Fibroblast of pulmonary artery (primary cell): Measurements from ENCODE around the gene KIRREL3.

ENCODE experiments used
- DNase-seq: peaks from one replicate; pipeline ENCODE4 v3.0.0-alpha.2; 2010; ENCODE audit warnings: low read depth
- H3K4me3 ChIP-seq: replicated peaks from 2 replicates; pipeline ENCODE4 v1.5.1; 2011; ENCODE audit warnings: low read depth, mild to moderate bottlenecking, control low read depth, low read length, moderate library complexity
- TF ChIP-seq, protein P1 (sequence below): IDR thresholded peaks from 2 replicates; pipeline ENCODE4 v1.5.1; 2011; ENCODE audit warnings: mild to moderate bottlenecking, control low read depth, low read length, inconsistent platforms; ENCODE audit errors: missing control alignments

KIRREL3 gene

DNA sequence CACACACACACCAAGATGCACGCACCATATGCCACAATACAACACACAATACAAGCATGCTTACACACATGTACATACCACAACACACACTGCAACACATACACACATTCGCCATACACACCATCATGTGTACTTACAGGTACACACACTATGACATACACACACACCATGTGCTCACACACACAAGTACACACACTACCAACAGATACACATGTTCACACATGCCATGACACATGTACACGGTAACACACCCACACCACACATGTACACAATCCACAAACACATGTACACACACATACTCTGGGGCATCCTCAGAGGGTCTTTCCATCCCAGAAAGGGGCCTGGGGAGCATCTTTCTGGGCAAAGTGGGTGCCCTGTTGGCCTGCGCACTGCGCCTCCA is 562.8 kb downstream of the KIRREL3 start:
- TF ChIP-seq, protein P1, sequence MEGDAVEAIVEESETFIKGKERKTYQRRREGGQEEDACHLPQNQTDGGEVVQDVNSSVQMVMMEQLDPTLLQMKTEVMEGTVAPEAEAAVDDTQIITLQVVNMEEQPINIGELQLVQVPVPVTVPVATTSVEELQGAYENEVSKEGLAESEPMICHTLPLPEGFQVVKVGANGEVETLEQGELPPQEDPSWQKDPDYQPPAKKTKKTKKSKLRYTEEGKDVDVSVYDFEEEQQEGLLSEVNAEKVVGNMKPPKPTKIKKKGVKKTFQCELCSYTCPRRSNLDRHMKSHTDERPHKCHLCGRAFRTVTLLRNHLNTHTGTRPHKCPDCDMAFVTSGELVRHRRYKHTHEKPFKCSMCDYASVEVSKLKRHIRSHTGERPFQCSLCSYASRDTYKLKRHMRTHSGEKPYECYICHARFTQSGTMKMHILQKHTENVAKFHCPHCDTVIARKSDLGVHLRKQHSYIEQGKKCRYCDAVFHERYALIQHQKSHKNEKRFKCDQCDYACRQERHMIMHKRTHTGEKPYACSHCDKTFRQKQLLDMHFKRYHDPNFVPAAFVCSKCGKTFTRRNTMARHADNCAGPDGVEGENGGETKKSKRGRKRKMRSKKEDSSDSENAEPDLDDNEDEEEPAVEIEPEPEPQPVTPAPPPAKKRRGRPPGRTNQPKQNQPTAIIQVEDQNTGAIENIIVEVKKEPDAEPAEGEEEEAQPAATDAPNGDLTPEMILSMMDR = no peak
- DNase-seq = no peak
- no peak overlapping the region for H3K4me3 ChIP-seq

DNA sequence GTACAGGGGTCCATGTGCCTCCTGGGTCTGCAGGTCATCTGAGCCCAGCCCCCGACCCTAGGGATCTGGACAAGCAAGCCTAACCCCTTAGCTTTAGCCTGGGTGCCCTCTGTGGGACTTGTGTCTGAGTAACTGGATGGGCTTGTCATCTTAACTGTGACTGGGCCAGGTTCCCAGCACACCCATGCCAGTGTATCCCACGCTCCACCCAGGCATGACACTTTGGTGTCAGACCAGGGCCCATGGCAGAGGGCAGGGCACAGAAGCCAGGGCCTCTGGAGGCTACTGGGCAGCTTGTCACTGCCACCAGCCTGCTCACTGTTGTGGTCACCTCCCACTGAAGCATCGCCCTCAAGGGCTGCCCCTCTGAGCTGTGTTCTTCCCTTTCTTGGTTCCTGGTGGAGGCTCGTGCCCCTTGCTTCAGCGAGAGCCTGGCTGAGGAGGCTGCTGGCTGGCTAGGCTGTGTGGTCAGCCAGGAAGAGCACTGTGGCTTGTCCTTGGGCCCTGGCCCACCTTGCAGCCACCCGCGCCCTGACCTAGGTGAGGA is 564.3 kb downstream of the KIRREL3 start:
- TF ChIP-seq, protein P1 = no peak
- DNase-seq = no peak
- H3K4me3 ChIP-seq = no peak overlapping the region

DNA sequence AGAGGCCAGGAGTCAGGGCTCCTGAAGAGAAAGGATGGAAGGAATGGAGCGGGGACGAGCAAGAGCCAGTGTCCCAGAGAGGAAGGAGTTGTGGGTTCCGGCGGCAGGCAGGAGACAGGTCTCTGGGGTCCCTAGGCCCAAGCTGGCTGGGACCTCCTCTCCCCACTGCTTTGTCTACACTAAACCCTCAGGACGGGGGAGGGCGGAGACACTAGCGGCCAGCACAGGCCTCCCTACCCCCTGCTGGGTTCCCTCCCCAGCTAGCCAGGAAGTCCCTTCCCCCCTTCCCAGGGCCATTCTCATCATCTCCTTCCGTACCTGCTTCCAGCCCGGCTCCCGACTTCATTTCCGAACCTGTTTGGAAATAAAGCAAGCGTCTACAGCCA is 565.6 kb downstream of the KIRREL3 start:
- no peak overlapping the region for H3K4me3 ChIP-seq
- no peak for DNase-seq
- TF ChIP-seq, protein P1 = no peak

DNA sequence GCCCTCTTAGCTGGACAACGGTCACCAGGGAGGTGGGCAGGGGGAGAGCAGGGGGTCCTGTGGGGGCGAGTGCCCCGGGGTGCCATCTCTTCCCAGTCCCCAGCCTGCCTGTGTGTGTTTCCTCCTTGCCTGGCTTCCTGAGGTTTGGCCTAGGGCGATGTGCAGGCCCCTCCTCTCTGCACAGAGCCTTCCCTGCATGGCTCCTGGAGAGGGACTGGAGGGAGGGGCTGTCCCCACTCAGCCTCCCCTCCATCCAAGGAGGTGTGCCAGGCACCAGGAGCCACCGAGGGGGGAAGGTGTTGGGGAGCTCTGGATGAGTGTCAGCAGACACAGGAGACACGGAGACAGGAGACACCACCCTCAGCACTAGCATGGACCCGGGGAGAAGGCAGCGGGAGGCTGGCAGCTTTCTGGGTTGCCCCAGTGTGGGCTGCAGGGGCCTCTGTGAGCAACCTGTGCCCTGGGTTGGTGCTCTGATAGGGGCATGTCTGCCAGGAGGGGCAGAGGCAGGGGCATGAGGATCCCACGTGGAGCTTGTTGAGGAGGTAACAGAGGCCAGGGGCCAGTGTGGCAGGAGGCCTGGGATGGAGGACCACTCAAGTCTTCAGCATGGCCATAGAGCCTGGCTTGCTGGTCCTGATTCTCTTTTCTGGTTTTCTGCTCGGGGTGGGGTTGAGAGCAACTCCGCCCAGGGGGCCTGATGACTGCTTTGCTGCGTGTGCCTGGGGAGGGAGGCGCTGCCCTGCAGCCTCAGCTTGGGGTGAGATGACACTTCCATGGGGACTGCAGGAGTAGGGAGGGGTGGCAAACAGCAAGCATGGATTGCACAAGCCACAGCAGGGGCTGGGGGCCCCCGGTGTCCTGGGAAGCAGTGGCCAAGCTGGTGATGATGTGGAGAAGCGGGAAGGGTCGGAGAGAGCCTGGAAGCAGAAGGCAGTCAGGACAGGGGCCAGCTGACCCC is 566.3 kb downstream of the KIRREL3 start:
- no peak overlapping the region for H3K4me3 ChIP-seq
- TF ChIP-seq, protein P1 = no peak
- DNase-seq = no peak

DNA sequence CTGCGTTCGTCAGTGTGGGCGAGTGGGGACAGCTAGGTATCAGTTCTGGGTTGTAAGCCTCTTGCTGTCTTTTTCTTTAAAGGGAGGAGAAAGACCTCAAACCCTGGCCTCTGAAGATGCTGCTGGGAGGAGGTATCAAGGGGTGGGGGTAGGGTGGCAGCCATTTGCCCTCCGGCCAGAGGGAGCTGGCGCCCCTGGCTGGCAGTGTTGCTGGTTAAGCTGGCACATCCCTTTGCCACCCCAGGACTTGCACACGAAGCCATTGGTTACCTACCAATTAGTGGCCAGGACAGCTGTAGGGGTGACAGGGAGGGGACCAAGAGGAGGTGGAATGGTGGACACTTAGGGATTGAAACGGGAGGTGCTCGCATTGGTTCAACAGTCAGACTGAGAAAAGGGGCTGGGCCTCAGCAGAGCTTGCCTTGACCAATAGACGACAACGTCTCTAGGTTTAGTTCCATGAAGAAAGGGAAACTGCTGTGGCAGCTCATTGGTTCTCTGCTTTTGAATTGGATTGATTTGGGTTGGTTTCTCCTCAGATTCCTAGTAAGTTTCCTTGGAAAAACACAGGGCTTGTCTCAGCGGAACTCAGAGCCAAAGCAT is 567.2 kb downstream of the KIRREL3 start:
- TF ChIP-seq, protein P1 = no peak
- DNase-seq = no peak
- H3K4me3 ChIP-seq = no peak overlapping the region

DNA sequence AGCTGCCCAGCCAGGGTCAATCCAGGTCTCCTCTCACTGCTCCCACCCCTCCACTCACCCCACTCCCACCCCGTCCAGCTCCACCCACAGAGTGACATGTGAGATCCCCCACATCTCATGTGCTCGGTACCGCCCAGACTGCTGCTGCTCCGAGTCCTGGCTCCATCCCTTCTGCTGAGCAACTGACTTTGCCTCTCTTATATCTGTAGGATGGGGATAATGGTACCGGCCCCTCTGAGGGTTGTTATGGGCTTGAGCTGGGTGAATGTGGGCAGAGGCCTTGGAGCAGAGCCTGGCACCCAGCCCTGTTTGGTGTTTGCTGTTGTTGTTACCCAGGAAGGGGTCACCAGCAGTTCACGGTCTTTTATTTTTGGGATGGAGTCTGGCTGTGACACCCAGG is 568.0 kb downstream of the KIRREL3 start:
- TF ChIP-seq, protein P1 = no peak

More for the DNA sequence above, 568.0 kb downstream of the KIRREL3 start:
- DNase-seq = no peak
- H3K4me3 ChIP-seq = no peak overlapping the region
